MM.1S (cell line): Measurements from ENCODE around the gene CHCHD4.

ENCODE experiments used
- DNase-seq: peaks from one replicate; pipeline ENCODE4 v3.0.0-alpha.2; 2015
- H2AFZ ChIP-seq: fragments of 300-600 bp; sonication (generic); 2 replicates; pipeline ENCODE4 v1.6.0; 2016; ENCODE audit warnings: antibody characterized with exemption, low read length
- H3F3A ChIP-seq: fragments of 300-600 bp; sonication (generic); 2 replicates; pipeline ENCODE4 v1.6.1; 2016; ENCODE audit warnings: mild to moderate bottlenecking, antibody characterized with exemption, low read length, moderate library complexity, mixed read lengths; ENCODE audit not compliant: insufficient read depth
- H3K27ac ChIP-seq: fragments of 300-600 bp; sonication (generic); 2 replicates; pipeline ENCODE4 v1.5.1; 2016; ENCODE audit warnings: mild to moderate bottlenecking, low read length
- H3K27me3 ChIP-seq: fragments of 300-600 bp; sonication (generic); replicated peaks from 2 replicates; pipeline ENCODE4 v1.6.0; 2016; ENCODE audit warnings: low read length; ENCODE audit not compliant: insufficient read depth
- H3K36me3 ChIP-seq: fragments of 300-600 bp; sonication (generic); replicated peaks from 2 replicates; pipeline ENCODE4 v1.6.1; 2016; ENCODE audit warnings: mild to moderate bottlenecking, low read length, mixed read lengths; ENCODE audit not compliant: insufficient read depth
- H3K4me1 ChIP-seq: fragments of 300-600 bp; sonication (generic); 2 replicates; pipeline ENCODE4 v1.6.1; 2016; ENCODE audit warnings: low read length, mixed read lengths
- H3K4me2 ChIP-seq: fragments of 300-600 bp; sonication (generic); 2 replicates; pipeline ENCODE4 v1.6.0; 2016; ENCODE audit warnings: low read depth, low read length
- H3K4me3 ChIP-seq: fragments of 300-600 bp; sonication (generic); 2 replicates; pipeline ENCODE4 v1.5.1; 2016; ENCODE audit warnings: low read length, mixed read lengths
- H3K79me2 ChIP-seq: fragments of 300-600 bp; sonication (generic); 2 replicates; pipeline ENCODE4 v1.6.1; 2016; ENCODE audit warnings: mixed run types, low read length, mixed read lengths
- H3K9ac ChIP-seq: fragments of 300-600 bp; sonication (generic); 2 replicates; pipeline ENCODE4 v1.6.1; 2016; ENCODE audit warnings: low read length, mixed read lengths
- H3K9me2 ChIP-seq: fragments of 300-600 bp; sonication (generic); replicated peaks from 2 replicates; pipeline ENCODE4 v1.6.1; 2016; ENCODE audit warnings: mild to moderate bottlenecking, low read length, mixed read lengths; ENCODE audit not compliant: insufficient read depth
- H3K9me3 ChIP-seq: fragments of 300-600 bp; sonication (generic); replicated peaks from 2 replicates; pipeline ENCODE4 v1.6.1; 2016; ENCODE audit warnings: mild to moderate bottlenecking, low read length, mixed read lengths; ENCODE audit not compliant: insufficient read depth
- H4K20me1 ChIP-seq: fragments of 300-600 bp; sonication (generic); 2 replicates; pipeline ENCODE4 v1.6.1; 2016; ENCODE audit warnings: mild to moderate bottlenecking, low read length, moderate library complexity, mixed read lengths; ENCODE audit not compliant: insufficient read depth
- CTCF ChIP-seq: fragments of 300-600 bp; sonication (generic); IDR thresholded peaks from 2 replicates; pipeline ENCODE4 v1.5.1; 2016; ENCODE audit warnings: antibody characterized with exemption, low read length, mixed read lengths
- EZH2 ChIP-seq: fragments of 300-600 bp; sonication (generic); optimal IDR thresholded peaks from 2 replicates; pipeline ENCODE3; 2017; ENCODE audit warnings: low read depth, mild to moderate bottlenecking, antibody characterized with exemption, low read length, mixed read lengths
- EZH2phosphoT487 ChIP-seq: fragments of 300-600 bp; sonication (generic); IDR thresholded peaks from 2 replicates; pipeline ENCODE4 v1.6.1; 2018; ENCODE audit warnings: antibody characterized with exemption, low read length

The CHCHD4 gene

GRCh38 chr3:14143271-14144225, 18.9 kb upstream of the CHCHD4 start:
- Histone ChIP-seq H3K27ac (peak overlapping the region; percentile 52; the same call in 1 of the 2 replicates), H3K9me2 (no peaks in the 10 kb centered on the region), H3F3A (no peaks in the 10 kb centered on the region), H3K79me2 (no peaks in the 10 kb centered on the region), H3K36me3 (no peaks in the 10 kb centered on the region), H3K9ac (no peak overlapping the region; the same call in 1 of the 2 replicates), H3K4me3 (no peak overlapping the region), H3K4me2 (no peak overlapping the region), H3K4me1 (no peaks in the 10 kb centered on the region), H3K27me3 (no peaks in the 10 kb centered on the region), H4K20me1 (no peaks in the 10 kb centered on the region), H2AFZ (no peak overlapping the region), H3K9me3 (no peaks in the 10 kb centered on the region)
- DNase-seq, result no peak
- TF ChIP-seq EZH2 (no peak), EZH2phosphoT487 (no peak), CTCF (no peak)

DNA sequence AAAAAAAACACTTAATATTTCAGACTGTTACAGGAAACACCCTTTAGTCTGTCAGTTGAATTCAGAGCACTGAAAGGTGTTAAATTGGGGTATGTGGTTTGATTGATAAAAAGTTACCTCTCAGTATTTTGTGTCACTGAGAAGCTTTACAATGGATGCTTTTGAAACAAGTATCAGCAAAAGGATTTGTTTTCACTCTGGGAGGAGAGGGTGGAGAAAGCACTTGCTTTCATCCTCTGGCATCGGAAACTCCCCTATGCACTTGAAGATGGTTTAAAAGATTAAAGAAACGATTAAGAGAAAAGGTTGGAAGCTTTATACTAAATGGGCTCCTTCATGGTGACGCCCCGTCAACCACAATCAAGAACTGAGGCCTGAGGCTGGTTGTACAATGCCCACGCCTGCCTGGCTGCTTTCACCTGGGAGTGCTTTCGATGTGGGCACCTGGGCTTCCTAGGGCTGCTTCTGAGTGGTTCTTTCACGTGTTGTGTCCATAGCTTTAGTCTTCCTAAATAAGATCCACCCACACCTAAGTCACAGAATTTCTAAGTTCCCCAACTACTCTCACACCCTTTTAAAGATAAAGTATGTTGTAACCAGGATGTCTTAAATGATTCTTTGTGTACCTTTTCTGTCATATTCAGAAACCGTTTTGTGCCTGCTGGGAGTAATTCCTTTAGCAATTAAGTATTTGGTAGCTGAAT, 18.0 kb upstream of the CHCHD4 start:
- Histone ChIP-seq H3K27ac (no peak overlapping the region), H3K36me3 (no peaks in the 10 kb centered on the region), H3K9ac (no peak overlapping the region), H3K9me2 (no peaks in the 10 kb centered on the region), H3K79me2 (no peaks in the 10 kb centered on the region), H3K27me3 (no peaks in the 10 kb centered on the region), H3K9me3 (no peaks in the 10 kb centered on the region), H3F3A (no peaks in the 10 kb centered on the region), H3K4me2 (no peak overlapping the region), H3K4me1 (no peaks in the 10 kb centered on the region), H2AFZ (no peak overlapping the region), H4K20me1 (no peaks in the 10 kb centered on the region), H3K4me3 (no peak overlapping the region)
- DNase-seq, result no peak
- no peak for TF ChIP-seq EZH2phosphoT487
- no peak for TF ChIP-seq EZH2
- TF ChIP-seq CTCF, result no peak

DNA sequence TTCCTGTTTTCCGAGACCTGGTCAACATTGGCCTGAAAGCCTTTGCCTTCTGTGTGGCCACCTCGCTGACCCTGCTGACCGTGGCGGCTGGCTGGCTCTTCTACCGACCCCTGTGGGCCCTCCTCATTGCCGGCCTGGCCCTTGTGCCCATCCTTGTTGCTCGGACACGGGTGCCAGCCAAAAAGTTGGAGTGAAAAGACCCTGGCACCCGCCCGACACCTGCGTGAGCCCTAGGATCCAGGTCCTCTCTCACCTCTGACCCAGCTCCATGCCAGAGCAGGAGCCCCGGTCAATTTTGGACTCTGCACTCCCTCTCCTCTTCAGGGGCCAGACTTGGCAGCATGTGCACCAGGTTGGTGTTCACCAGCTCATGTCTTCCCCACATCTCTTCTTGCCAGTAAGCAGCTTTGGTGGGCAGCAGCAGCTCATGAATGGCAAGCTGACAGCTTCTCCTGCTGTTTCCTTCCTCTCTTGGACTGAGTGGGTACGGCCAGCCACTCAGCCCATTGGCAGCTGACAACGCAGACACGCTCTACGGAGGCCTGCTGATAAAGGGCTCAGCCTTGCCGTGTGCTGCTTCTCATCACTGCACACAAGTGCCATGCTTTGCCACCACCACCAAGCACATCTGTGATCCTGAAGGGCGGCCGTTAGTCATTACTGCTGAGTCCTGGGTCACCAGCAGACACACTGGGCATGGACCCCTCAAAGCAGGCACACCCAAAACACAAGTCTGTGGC, 17.1 kb upstream of the CHCHD4 start:
- Histone ChIP-seq H3K4me2 (no peak overlapping the region), H3K9me3 (no peaks in the 10 kb centered on the region), H2AFZ (no peak overlapping the region), H3K9me2 (no peaks in the 10 kb centered on the region), H3K9ac (no peak overlapping the region), H4K20me1 (no peaks in the 10 kb centered on the region), H3K27me3 (no peaks in the 10 kb centered on the region), H3F3A (no peaks in the 10 kb centered on the region), H3K4me3 (no peak overlapping the region), H3K4me1 (no peaks in the 10 kb centered on the region), H3K36me3 (no peaks in the 10 kb centered on the region), H3K27ac (no peak overlapping the region), H3K79me2 (no peaks in the 10 kb centered on the region)
- no peak for DNase-seq
- TF ChIP-seq EZH2, result no peak
- no peak for TF ChIP-seq EZH2phosphoT487
- TF ChIP-seq CTCF, result no peak
